Stimulated activated CD4-positive, alpha-beta T cell treated with anti-CD3 and anti-CD28 coated beads, TNF-alpha, amount 100 ng/mL, for 4 hours (primary cell): ENCODE data around the gene MAD2L2.
A peak's percentile ranks its signal among the peaks of the same experiment; 100 is the strongest.

Experiments
- DNase-seq, 3 experiments: peaks; one replicate each; pipeline ENCODE4 v3.0.0-alpha.2; 2020; ENCODE audit warnings: low read depth in 3 of 3

Gene MAD2L2

GRCh38 chr1:11682287-11682771 is 1.4 kb upstream of the MAD2L2 start:
- no peak for DNase-seq

- no peak for DNase-seq
Observed at GRCh38 chr1:11680270-11681070, 478 bp downstream of the MAD2L2 start.

- no peak for DNase-seq
Observed at GRCh38 chr1:11678442-11678841, 2.5 kb downstream of the MAD2L2 start.

GRCh38 chr1:11676386-11677103 is 4.4 kb downstream of the MAD2L2 start:
- DNase-seq: no peak

- no peak for DNase-seq
Observed at GRCh38 chr1:11675325-11675724, 5.6 kb downstream of the MAD2L2 start.

- DNase-seq: no peak
Observed at GRCh38 chr1:11674488-11674887, 6.5 kb downstream of the MAD2L2 start.

GRCh38 chr1:11673089-11673769 is 7.7 kb downstream of the MAD2L2 start:
- no peak for DNase-seq

GRCh38 chr1:11671544-11672286 is 9.2 kb downstream of the MAD2L2 start:
- no peak for DNase-seq

- no peak for DNase-seq
Observed at GRCh38 chr1:11671205-11671543, 9.8 kb downstream of the MAD2L2 start.

GRCh38 chr1:11670747-11671146 is 10.2 kb downstream of the MAD2L2 start:
- no peak for DNase-seq

GRCh38 chr1:11668516-11668915 is 12.4 kb downstream of the MAD2L2 start:
- DNase-seq: no peak

- peak; percentile 44 to 56 (median 44) for DNase-seq
Observed at GRCh38 chr1:11664336-11665065, 16.4 kb downstream of the MAD2L2 start.

- no peak for DNase-seq
Observed at GRCh38 chr1:11661103-11661502, 19.8 kb downstream of the MAD2L2 start.

GRCh38 chr1:11659748-11660147 is 21.2 kb downstream of the MAD2L2 start:
- no peak for DNase-seq

- DNase-seq: no peak
Observed at GRCh38 chr1:11658542-11658941, 22.4 kb downstream of the MAD2L2 start.

GRCh38 chr1:11657654-11658053 is 23.3 kb downstream of the MAD2L2 start:
- no peak for DNase-seq

GRCh38 chr1:11654939-11655808 is 25.8 kb downstream of the MAD2L2 start:
- no peak for DNase-seq

- peak; percentile 53 to 62 (median 61) for DNase-seq
Observed at GRCh38 chr1:11654137-11654938, 26.6 kb downstream of the MAD2L2 start, which contains the start of the genes FBXO2 and FBXO44. Gene FBXO2 (minus strand): TSS chr1:11654429. CDS start chr1:11654340, 89 bp downstream. Gene FBXO44 (plus strand): TSS chr1:11654877. CDS start chr1:11655836, 959 bp downstream.

- DNase-seq: no peak
Observed at GRCh38 chr1:11653861-11654136, 27.1 kb downstream of the MAD2L2 start.
